Activated T-cell treated with anti-CD3 and anti-CD28 coated beads, Interleukin-2, amount 50 U/mL, for 48 hours (primary cell): ENCODE results near the gene IRF4.
"Not testable (repeated sequence)": the region's sequence is repeated elsewhere in the genome, so short reads cannot be mapped to it uniquely, and the experiment has no call there.

Experiments used
- DNase-seq, 2 experiments: peaks; one replicate each; pipeline ENCODE4 v3.0.0-alpha.2; 2020

Gene IRF4

DNA sequence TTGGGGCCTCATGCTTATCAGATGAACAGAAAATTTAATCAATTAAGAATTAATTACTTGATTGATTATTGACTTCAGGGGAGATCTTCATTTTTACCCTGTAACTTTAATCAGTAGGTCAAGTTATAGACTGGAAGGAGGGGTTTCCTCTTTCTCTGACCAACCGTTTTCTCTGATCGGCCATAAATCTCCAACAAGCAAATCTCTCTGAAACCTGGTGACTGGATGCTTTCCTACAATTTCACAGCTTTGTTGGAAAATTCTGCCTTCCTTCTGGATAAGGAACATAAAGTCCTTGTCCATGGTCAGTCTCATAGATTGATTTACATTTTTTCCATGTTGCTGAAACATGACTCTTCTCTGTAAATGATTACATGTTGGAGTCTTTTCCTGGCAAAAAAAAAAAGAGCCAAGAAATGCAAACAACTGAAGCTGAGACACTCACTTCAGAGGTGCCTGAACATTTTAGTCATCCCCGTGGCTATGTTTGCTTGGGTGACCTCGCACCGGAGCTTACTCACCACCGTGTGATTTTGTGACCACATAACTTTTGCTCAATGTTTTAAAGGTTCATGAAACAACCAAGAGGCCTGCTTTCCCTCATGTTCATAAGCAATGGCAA is 31.0 kb downstream of the IRF4 start:
- DNase-seq = peak; percentile 66 to 74

DNA sequence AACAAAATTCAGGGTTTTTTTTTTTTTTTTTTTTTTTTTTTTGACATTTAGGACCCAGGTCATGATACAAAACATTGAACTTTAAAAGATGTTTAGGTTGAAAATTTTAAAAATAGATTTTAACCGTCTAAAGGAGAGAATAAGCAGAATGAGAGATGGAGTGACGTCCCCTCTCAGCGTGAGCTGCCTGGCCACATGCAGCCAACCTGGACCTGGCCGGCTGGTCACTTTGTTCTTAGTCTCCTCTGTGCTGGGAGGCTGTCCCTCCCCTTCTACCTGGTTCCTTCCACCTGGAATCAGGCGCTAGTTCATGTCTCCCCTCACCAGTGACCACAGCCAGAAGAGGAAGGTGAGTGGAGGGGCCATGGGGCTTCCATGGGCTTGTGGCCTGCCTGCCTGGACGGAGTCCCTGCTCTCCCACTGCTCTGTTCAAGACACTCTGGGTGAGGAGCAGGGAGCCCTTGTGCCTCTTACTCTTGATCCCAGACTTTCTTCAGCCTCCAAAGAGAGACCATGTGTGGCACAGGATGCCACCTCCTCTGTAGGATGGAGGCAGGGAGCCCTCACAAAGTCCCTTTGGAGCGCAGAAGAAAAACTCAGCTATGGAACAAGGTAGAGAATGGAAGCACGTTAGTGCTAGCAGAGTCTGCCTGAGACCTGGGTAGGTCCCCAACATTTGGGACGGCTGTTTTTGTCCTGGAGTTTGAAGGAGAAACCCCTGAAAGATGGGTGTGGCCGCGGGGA is 31.7 kb downstream of the IRF4 start:
- peak in 1 of 2 experiments; percentile 37 for DNase-seq

DNA sequence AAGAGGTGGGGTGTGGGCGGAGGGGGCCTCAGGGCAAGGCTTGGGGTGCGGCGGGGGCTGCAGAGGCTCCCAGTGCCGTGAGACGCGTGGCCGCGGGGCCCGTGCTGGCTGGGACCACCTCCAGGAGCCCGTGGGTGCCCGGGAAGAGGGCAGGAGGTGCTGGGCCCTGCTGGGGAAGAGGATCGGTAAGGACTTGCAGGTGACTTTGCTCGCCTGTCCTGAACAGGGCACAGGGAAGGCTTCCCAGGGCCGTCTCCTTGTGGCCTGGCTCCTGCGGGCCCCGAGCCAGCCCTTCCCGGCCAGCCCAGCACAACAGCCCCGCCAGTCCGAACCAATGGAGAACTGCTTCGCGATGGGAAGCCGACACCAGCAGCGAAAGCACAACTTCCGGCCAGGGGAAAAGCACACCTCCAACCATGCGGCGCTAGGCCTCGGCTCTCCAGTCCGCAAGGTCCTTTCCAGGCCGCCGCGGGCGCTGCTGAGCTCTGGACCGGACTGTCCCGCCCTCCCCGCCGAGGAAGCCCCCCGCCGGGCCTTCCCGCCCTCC is 32.3 kb downstream of the IRF4 start:
- peak in 1 of 2 experiments; percentile 23 for DNase-seq

DNA sequence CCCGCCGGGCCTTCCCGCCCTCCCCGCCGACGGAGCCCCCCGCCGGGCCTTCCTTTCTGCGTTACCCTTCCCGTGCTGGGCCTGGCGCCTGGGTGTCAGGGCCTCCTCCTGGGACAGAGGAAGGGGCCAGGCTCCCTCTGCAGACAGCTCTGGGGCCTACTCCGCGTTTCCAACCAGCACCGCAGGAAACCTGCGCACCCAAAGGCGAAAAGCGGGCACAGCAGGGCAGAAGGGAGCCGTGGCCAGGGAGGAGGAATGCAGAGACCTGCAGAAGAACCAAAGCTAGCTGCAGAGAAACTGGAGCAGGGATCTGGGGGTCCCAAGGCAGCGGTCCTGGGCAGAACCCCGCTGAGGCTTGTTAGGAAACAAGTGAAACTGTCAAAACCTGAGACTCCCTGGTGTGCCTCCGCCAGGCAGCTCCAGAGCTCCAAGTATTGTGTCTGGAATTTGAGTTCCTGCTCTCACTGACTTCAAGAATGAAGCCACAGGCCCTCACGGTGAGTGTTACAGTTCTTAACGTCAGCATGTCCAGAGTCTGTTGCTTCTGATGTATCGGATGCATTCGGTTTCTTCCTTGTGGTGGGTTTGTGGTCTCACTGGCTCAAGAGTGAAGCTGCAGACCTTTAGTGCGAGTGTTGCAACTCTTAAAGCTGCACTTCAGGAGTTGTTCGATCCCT is 33.3 kb downstream of the IRF4 start:
- DNase-seq = peak in 1 of 2 experiments; percentile 26

DNA sequence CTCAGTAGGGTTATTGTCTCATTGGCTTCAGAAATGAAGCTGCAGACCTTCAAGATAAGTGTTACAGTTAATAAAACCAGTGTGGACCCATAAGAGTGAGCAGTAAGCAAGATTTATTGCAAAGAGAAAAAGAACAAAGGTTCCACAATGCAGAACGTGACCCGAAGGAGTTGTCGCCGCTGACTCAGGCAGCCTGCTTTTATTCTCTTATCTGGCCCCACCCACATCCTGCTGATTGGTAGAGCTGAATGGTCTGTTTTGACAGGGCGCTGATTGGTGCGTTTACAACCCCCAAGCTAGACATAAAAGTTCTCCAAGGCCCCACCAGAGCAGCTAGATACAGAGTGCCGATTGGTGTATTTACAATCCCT is 33.9 kb downstream of the IRF4 start:
- DNase-seq = peak in 1 of 2 experiments; percentile 49

DNA sequence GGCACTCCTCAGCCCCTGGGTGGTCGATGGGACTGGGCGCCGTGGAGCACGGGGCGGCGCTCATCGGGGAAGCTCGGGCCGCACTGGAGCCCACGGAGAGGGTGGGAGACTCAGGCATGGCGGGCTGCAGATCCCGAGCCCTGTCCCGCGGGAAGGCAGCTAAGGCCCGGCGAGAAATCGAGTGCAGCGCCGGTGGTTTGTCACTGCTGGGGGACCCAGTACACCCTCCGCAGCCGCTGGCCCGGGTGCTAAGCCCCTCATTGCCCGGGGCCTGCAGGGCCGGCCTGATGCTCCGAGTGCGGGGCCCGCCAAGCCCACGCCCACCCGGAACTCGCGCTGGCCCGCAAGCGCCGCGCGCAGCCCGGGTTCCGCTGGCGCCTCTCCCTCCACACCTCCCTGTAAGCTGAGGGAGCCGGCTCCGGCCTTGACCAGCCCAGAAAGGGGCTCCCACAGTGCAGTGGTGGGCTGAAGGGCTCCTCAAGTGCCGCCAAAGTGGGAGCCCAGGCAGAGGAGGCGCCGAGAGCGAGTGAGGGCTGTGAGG is 34.7 kb downstream of the IRF4 start:
- not testable (repeated sequence) for DNase-seq

DNA sequence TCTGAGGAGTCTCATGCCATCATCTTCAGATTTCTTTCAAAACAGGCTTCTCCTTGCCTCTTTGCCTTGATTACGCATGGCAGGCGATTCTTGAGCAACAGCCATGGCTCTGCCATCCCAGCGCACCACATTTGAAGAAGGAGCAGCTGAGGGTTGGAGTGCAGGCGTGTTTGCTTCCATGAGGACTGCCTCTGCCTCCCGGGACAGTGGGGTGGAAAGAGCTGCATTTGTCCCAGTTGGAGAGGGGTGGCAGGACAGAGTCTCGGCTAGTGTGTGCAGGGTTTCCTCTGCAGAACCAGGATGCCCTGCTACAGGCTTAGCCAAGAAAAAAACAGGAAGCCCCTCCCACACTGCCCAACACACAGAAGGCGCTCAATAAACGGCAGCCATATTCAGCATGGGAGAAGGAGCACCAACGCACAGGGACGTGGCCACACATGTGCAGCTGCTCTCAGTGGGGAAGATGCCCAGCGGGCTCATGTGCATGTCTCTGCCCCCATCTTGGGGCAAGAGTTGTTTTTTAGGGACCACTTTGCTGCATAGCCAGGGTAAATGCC is 36.6 kb downstream of the IRF4 start:
- DNase-seq = no peak

DNA sequence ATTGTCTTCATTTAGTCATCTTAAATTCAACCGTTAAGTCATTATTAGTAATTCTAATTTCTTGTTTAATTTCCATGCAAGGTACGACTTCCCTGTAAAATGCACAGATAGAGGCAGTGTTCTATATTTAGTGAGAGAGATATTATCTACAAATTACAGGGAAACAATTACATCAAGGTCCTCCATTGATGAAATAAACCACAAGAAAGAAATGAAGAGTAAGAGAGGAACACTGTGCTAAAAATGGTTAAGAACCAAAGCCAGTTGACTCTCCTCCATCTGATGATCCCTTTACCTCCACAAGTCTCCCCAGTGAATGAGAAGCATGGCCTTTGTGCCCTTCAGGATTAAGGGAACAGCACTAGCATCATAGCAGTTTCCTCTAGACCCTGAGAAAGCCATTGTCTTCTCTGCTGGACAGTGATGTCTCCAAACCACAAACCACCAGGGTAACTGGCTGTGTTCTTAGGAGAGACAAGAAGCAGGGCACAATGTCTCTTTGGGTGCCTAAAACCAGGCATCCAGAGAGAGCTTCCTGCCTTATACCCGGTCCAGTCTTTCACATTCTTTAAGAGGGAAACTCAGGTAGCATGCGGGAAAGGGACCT is 38.1 kb downstream of the IRF4 start:
- peak in 1 of 2 experiments; percentile 48 for DNase-seq

DNA sequence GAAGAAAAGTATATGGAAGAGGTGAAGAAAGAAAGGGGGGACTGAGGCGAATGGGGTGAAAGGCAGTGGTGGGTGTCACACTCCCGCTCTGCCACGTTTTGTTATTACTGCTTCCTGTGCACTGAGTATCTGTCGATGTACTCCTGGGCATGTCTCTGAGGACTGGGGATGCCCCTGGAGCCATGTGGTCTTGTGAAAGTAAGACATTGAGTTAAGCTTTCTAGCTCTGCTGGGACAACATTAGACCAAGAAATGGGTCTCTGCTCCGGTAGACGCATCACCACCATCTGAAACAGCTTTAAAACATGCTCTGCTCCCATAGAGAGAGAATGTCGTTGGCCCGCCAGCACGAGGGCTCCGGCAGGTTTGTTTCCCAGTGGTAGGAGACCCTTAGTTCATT is 40.0 kb downstream of the IRF4 start:
- peak in 1 of 2 experiments; percentile 56 for DNase-seq

DNA sequence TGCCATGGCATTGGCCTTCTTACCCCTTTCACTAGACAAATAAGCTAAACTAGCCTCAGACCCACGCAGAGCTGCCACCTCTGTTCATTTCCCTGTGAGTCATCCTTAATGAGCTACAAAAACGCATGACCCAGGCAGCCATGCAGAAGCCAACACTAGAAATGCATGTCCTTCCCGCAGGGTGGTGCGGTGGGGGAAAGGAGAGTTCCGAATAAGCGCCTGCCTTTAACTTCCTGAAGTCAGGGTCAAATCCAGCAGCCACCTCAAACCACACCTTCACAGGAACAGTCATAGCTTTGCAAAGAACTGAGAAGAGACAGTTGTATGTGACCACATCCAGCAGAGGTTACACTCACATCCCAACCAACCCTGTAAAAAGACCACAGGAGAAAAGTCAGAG is 40.4 kb downstream of the IRF4 start:
- DNase-seq = peak; percentile 84 to 86

DNA sequence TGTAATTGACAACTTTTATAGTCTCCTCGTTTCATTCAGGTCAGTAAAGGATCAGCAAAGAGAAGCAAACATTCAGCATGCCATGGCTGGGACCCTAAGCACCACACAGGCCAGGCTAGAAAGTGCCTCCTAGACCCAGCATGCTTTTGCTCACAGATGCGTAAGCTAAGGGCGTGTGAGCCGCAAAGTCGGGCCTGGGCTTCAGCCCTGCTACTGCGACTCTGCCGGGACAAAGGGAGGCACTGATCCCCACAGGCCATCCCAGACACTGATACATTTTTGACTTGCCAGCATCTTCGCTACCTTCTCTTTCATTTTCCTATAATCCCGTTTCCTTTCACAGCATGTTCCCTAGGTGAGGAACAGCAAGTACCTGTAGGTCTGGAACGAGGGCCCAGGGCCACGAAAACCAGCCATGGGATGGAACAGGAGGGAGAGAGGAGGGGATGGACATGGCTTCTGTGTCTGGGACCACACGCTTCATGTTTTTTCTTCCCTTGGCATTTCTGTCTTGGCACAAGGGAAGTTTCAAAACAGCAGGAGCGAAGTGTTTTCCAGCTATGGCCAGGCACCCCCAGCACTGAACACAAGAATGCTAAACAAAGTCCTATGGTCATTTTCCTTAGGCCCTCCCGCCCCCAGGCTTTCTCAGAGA is 42.6 kb downstream of the IRF4 start:
- DNase-seq = peak in 1 of 2 experiments; percentile 26

DNA sequence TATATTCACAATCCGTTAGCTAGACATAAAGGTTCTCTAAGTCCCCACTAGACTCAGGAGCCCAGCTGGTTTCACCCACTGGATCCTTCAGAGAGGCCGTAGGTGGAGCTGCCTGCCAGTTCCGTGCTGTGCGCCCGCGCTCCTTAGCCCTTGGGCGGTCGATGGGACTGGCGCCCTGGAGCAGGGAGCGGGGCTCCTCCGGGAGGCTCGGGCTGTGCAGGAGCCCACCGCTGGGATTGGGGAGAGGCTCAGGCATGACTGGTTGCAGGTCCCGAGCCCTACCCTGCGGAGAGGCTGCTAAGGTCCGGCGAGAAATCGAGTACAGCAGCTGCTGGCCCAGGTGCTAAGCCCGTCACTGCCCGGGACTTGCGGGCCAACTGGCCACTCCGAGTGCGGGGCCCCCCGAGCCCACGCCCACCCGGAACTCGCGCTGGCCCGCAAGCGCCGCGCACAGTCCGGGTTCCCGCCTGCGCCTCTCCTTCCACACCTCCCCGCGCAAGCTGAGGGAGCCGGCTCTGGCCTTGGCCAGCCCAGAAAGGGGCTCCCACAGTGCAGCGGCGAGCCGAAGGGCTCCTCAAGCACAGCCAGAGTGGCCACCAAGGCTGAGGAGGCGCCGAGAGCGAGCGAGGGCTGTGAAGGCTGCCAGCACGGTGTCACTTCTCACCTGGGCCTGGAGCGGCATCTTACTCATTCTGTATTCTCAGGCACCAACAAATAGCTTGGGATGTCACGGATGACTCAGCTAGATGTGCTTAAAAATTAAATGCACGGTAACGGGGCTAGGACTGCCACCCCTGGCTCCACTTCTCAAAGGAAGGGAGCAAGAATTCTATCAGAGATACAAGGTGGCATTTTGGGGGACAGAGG is 44.1 kb downstream of the IRF4 start:
- DNase-seq = peak in 1 of 2 experiments; percentile 22

DNA sequence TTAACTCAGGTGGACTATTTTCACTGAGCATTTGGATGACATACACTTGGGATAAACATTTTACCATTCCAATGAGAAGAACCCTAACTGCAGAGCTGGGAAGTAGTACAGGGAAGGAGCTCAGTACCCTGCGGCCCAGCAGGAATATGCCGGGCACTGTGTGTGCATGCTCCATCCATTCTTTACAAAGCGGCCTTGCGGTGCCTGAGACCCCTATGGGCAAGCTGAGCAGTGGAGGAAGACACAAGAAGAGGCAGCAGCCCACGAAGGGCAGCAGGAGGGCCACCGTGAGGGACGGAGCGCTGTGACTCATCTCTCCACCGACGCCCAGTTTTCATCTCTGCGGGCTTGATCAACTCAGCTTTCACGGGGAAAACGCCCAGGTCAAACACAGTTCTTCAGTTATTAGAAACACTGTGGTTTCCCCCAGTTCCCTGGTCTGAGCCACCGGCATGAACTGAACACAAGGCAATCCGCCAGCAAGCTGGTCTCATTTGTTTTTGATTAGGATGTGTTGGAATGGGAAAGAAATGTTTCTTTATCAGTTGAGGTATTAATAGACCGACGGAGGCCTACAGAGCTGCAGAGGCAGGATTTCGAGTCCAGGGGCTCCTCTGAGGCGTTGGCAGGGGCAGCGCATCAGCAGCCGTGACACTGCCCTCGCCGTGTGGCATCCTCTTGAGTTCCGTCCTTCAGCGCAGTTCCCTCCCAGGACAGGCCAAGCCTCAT is 44.9 kb downstream of the IRF4 start:
- peak in 1 of 2 experiments; percentile 18 for DNase-seq

DNA sequence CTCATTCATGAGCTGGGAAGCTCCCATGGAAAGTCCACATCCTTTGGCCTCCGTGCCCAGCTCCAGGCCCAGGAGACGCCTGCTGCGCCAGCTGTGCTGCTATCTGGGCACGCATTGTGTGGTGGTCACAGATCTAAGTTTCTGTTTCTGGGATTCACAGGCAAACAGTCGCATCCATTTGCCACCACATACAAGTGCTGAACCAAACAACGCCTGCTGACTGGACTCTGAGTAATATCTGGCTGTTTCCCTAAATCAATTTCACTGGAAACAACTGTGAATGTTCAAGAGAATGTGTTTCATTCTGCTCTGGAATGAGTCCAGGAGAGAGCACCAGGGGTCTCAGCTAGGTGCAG is 45.5 kb downstream of the IRF4 start:
- DNase-seq = peak in 1 of 2 experiments; percentile 12

DNA sequence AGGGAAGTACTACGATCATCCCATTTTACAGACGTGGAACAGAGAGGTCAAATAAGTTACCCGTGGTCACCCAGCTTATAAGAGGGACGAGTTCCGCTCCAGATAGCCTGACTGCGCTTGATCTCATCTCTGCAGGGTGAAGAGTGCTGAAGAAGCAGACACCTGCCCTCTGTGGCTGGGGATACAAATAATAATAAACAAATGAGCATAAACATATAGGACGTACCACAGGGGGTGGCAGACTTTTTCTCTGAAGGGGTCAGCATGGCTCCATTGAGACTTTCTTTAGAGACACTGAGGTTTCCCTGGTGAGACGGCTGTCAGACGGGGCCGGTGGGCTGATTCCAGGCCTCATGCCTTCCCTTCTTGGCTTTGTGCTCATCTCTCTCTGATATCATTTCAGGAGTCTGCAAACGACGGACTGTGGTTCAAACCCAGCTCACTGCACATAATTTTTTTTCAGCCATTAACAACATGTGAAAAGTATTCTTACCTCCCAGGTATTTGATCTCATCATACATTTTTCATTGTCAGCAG is 47.1 kb downstream of the IRF4 start:
- DNase-seq = peak in 1 of 2 experiments; percentile 9

DNA sequence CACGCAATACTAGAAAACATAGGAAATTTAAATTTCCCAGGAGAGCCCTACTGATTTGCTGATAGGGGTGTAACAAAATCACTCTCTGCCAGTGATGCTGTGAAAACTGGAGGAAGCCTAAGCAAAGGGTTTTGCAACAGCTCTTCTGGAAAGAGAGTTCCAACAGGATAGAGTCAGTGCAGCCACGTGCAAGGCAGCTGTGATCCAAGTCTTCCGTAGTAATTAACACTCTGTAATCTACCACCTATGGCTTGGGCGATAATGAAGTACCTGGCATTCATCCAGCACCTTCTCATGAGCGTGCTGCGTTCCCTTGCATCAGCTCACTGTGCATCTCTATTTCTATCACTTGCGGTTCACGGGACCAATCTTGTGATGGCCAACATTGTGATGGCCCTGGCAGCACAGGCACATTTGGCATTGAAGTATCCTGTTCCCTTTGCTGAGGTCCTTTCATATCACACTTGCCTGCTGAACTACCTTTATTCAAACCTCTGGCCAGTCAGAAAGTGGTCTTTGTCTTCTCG is 48.2 kb downstream of the IRF4 start:
- peak in 1 of 2 experiments; percentile 17 for DNase-seq

DNA sequence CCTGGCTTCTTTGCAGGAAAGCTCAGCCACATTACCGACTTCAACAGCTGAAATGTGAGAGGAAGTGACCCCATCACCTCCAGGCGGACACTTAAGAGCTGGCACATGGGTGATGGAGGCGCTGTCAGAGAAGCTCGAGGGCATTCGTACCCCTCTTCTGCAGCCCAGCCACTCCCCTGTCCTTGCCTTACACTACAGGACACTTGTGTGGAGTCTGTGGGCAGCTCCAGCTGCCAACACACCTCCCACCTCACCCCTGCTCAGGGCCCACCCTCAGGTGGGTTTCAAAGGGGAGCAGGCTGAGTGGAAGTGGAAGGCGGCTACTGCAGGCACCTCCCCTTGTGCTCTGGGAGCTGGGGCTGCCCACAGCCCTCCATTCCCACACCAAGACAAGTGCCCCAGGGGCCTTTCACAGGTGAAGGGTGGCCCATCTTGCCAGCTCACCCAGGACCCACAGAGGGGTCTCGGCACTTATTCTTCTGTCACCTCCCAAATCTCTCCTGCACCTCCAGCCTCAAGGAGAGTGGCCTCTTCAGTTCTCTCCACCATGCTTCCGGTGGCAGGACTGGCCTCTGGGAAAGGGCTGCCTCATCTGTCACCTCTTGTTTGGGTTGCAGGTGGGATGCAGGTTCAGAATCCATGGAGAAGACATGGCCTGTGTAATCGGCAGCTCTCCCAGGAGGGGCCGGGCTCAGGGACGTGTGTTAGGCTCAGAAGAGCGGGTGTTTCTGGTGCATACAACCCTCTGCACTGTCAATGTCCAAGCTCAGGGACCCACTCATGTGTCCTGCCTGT is 49.8 kb downstream of the IRF4 start:
- DNase-seq = peak in 1 of 2 experiments; percentile 17

DNA sequence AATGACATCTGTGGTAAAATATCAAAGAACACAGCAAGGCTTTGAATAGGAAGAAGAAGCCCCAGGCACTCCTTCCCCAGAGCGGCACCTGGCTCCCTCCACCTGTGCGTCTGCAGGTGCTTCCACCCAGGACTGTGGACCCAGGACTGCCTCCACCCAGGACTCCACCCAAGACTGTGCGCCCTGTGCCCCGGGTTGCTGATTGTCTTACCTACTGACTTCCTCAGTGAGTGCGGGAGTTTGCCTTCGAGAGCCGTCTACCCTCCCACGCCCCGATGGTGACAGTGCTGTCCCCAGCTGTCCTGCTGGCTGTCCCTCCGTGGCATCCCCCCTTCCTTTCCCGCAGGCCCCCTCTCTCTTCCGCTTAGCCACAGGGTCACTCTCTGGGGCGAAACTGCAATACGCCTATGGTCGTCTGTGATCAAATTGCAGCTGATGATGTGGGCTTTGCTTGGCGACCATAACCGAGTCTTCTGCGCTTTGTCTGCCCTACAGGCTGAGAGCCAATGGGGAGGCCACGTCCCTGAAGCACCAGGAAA is 52.1 kb downstream of the IRF4 start:
- peak; percentile 17 to 22 for DNase-seq
